ENCODE results near the gene CCL4L2. TPM values are rescaled to one million over a fixed set of nuclear protein-coding genes. Genes with fewer than 3 reads are reported as not detected.

Gene CCL4L2
- 0.14 and 0.18 TPM in 2 replicates for total RNA-seq

GRCh38 chr17:36210439-36211211 lies at the start of gene CCL4L2:
CCL4L2 (plus strand) TSS chr17:36211063.

GRCh38 chr17:36176536-36176935 lies 34.3 kb upstream of the CCL4L2 start, which contains the start of gene TBC1D3B:
TBC1D3B (minus strand) TSS chr17:36176636; CDS start chr17:36175050, 1,586 bp downstream.

Other genes with a start within 250 kb of the CCL4L2 start
- gene CCL16, start 229.6 kb upstream of the CCL4L2 start, total RNA-seq = not detected in 2 replicates
- not detected in 2 replicates for gene CCL14, start 224.3 kb upstream of the CCL4L2 start, total RNA-seq
- not detected in 2 replicates for gene CCL15, start 209.5 kb upstream of the CCL4L2 start, total RNA-seq
- not detected in 2 replicates for gene CCL23, start 193.1 kb upstream of the CCL4L2 start, total RNA-seq
- not detected in 2 replicates for gene CCL18, start 146.8 kb upstream of the CCL4L2 start, total RNA-seq
- not detected in 2 replicates for gene CCL3, start 120.9 kb upstream of the CCL4L2 start, total RNA-seq
- gene CCL4, start 107.2 kb upstream of the CCL4L2 start, total RNA-seq = not detected in 2 replicates
- 1.0 and 1.3 TPM in 2 replicates for gene TBC1D3B, start 34.4 kb upstream of the CCL4L2 start, total RNA-seq
- not detected in 2 replicates for gene CCL3L1, start 14.3 kb upstream of the CCL4L2 start, total RNA-seq
- 0.09 and 0.28 TPM in 2 replicates for gene TBC1D3I, start 53.5 kb downstream of the CCL4L2 start, total RNA-seq
- not detected in 2 replicates for gene TBC1D3G, start 112.8 kb downstream of the CCL4L2 start, total RNA-seq
- gene TBC1D3H, start 177.4 kb downstream of the CCL4L2 start, total RNA-seq = not detected in 2 replicates

All from smooth muscle cell of bladder (primary cell).